Astrocyte of the cerebellum (primary cell): ENCODE results near the gene KCNT2.

ENCODE experiments used
- DNase-seq: peaks from one replicate; pipeline ENCODE4 v3.0.0-alpha.2; 2011; ENCODE audit warnings: low read depth
- H3K4me3 ChIP-seq: 2 replicates; pipeline ENCODE4 v1.5.1; 2011; ENCODE audit warnings: mild to moderate bottlenecking, low read depth, low read length, moderate library complexity
- in situ Hi-C: cut with HindIII; loops from 2 replicates; pipeline ENCODE4 v1.10.0; 2017; ENCODE audit warnings: low sequenced_read_pairs
- TF ChIP-seq, protein P1 (sequence below): IDR thresholded peaks from 2 replicates; pipeline ENCODE4 v1.5.1; 2012; ENCODE audit warnings: low read length, low read depth, moderate library complexity, mild to moderate bottlenecking; ENCODE audit errors: missing control alignments

KCNT2 gene

DNA sequence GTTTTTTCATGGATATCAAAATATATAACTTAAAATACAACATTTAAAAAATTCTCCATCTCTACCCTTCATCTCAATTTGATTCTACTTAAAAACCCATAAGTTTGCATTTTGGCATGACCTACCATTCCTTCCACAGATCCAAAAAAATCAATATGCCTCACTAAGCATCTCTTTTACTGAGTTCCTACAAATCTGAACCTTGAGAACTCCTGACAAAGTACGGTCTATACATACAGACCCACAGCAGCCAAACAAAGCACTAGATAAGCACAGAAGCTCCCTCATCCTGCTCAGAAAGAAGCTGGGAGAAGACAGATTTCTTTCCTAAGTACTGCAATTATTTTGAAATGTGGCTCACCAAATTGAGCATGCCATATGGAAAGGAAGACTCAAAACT lies 167.5 kb downstream of the KCNT2 start:
- in situ Hi-C loops = no loop called here
- H3K4me3 ChIP-seq = no peak overlapping the region
- no peak for DNase-seq
- TF ChIP-seq, protein P1, sequence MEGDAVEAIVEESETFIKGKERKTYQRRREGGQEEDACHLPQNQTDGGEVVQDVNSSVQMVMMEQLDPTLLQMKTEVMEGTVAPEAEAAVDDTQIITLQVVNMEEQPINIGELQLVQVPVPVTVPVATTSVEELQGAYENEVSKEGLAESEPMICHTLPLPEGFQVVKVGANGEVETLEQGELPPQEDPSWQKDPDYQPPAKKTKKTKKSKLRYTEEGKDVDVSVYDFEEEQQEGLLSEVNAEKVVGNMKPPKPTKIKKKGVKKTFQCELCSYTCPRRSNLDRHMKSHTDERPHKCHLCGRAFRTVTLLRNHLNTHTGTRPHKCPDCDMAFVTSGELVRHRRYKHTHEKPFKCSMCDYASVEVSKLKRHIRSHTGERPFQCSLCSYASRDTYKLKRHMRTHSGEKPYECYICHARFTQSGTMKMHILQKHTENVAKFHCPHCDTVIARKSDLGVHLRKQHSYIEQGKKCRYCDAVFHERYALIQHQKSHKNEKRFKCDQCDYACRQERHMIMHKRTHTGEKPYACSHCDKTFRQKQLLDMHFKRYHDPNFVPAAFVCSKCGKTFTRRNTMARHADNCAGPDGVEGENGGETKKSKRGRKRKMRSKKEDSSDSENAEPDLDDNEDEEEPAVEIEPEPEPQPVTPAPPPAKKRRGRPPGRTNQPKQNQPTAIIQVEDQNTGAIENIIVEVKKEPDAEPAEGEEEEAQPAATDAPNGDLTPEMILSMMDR = no peak

DNA sequence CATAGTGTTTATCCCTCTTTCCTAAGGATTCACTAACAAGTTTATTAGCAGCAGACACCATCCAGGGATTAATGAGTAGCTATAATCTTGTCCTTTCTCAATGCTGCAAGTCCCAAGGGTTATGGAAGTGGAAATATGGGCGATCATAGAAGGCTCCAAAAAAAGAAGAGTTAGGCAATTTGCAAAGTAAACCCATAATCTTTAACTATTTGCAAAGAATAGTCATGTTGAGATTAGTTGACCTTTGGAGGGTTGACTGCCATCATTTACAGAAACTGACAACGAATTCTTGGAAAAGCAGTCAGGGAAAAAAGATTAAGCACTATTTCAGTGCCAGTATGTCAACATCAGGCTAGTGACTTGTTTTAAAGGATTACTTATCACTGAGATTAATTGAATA lies 169.9 kb downstream of the KCNT2 start:
- TF ChIP-seq, protein P1 = no peak
- in situ Hi-C loops = no loop called here

DNA sequence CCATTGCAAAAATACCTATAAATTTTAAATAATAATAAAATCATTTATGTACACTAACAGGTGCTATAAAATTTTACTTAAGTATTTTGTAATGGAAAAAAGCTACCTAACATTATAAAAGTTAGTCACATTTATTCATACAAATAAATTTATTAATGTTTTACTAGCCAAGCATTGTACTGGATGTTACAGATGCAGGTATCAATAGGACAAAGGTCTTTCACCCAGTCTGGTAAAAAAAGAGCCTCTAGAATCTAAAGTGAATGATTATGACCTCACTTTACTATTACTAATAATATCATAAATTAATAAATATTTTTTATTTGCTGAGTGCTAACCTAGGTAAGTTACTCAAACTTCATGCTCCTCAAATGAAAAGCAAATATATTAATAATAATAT lies 170.6 kb downstream of the KCNT2 start:
- no peak for DNase-seq
- no peak overlapping the region for H3K4me3 ChIP-seq
- in situ Hi-C loops = no loop called here
- TF ChIP-seq, protein P1 = no peak

More for the DNA sequence above, 169.9 kb downstream of the KCNT2 start:
- no peak overlapping the region for H3K4me3 ChIP-seq
- no peak for DNase-seq

DNA sequence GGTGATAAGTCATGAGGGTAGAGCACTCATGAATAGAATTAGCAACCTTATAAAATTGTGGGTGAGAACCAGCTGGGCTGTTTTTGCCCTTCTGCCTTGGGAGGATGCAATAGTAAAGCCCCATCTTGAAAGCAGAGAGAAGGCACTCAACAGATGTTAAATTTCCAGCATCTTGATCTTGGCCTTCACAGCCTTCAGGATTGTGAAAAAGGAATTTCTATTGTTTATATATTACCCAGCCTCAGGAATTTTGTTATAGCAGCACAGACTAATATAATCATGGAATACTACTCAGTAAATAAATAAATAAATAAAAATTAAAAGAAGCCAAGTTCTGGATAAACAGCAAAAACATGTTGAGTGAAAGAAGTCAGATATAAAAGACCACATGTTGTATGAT lies 175.2 kb downstream of the KCNT2 start:
- H3K4me3 ChIP-seq = no peak overlapping the region
- TF ChIP-seq, protein P1 = no peak
- in situ Hi-C loops = no loop called here
- no peak for DNase-seq

DNA sequence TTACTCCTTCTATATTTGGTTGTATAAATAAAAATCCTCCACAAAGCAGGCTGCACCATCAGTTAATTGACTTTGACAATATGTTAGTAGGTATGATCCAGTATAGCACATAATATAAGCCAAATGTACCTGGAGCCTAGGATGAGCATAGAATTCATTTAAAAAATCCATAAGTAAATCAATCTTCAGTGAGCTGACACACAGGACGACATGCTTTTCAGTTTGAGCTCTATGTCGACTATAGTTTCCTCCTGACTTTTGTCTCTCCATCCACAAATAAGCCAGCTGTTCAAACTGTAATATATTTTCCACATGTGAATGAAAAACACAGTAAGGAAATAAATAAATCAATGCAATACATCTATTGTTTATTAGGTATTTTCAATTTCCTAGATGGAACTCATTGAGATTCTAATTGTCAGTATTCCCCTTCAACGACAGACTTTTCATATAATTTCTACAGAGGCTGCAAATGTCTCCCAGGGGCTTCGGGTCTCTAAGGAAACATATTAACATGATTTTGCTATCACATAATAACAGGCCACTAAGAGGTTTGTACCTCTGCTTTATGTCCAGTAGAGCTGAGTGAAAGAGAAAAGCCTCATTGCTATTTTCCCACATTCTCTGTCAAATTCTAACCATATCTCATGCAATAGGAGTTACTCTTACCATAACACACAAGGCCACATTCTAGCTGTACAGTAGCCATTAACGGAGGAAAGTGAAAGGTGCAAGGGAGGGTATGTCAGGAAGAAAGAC lies 180.1 kb downstream of the KCNT2 start:
- in situ Hi-C loops = no loop called here
- no peak for DNase-seq
- no peak overlapping the region for H3K4me3 ChIP-seq
- TF ChIP-seq, protein P1 = no peak

GRCh38 chr1:196425513-196425912 lies 182.7 kb downstream of the KCNT2 start:
- TF ChIP-seq, protein P1 = no peak
- in situ Hi-C loops = no loop called here
- DNase-seq = no peak
- H3K4me3 ChIP-seq = no peak overlapping the region
